ENCODE data around the gene NFKBIE. TPM values are rescaled to one million over a fixed set of nuclear protein-coding genes. Genes with fewer than 3 reads are reported as not detected.
A peak's percentile ranks its signal among the peaks of the same experiment; 100 is the strongest.

Gene NFKBIE
- total and polyA plus RNA-seq, 2 of the 13 experiments (the other 11 are each of a cell fraction or from before 2014, with no cell fraction given): 6.7 to 14.5 TPM

DNA sequence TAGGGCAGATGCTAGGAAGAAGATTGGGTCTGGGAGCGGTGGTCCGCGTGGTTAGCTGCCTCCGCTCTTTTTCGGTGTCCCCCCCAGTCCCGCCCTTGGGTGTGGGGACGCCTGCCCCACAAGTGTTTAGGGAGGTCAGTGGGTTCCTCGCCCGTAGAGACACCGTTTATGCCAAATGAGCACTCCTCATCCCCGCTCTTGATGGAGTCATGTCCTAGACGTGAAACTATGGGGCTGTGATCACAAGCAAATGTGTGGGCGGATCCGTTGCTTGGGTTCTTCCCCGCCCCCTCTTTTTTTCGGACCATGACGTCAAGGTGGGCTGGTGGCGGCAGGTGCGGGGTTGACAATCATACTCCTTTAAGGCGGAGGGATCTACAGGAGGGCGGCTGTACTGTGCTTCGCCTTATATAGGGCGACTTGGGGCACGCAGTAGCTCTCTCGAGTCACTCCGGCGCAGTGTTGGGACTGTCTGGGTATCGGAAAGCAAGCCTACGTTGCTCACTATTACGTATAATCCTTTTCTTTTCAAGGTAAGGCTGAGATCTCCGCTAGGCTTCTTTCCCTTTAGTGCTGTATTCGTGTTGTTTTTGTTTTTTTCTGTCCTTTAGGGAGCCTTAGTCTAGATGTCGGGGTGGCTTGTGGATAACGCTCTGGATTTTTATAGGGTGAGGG, 18.6 kb downstream of the NFKBIE start, which contains the start of gene HSP90AB1 (continued):
- peak; percentile 19 for TF ChIP-seq CCAR2 (optimal IDR thresholded peaks at IDR 0.05; ENCODE audit: low read depth, low read length)
- peak; percentile 66 for TF ChIP-seq ZNF12 (CRISPR knock-in tag; IDR thresholded peaks at IDR 0.05)
- TF ChIP-seq, protein P1, sequence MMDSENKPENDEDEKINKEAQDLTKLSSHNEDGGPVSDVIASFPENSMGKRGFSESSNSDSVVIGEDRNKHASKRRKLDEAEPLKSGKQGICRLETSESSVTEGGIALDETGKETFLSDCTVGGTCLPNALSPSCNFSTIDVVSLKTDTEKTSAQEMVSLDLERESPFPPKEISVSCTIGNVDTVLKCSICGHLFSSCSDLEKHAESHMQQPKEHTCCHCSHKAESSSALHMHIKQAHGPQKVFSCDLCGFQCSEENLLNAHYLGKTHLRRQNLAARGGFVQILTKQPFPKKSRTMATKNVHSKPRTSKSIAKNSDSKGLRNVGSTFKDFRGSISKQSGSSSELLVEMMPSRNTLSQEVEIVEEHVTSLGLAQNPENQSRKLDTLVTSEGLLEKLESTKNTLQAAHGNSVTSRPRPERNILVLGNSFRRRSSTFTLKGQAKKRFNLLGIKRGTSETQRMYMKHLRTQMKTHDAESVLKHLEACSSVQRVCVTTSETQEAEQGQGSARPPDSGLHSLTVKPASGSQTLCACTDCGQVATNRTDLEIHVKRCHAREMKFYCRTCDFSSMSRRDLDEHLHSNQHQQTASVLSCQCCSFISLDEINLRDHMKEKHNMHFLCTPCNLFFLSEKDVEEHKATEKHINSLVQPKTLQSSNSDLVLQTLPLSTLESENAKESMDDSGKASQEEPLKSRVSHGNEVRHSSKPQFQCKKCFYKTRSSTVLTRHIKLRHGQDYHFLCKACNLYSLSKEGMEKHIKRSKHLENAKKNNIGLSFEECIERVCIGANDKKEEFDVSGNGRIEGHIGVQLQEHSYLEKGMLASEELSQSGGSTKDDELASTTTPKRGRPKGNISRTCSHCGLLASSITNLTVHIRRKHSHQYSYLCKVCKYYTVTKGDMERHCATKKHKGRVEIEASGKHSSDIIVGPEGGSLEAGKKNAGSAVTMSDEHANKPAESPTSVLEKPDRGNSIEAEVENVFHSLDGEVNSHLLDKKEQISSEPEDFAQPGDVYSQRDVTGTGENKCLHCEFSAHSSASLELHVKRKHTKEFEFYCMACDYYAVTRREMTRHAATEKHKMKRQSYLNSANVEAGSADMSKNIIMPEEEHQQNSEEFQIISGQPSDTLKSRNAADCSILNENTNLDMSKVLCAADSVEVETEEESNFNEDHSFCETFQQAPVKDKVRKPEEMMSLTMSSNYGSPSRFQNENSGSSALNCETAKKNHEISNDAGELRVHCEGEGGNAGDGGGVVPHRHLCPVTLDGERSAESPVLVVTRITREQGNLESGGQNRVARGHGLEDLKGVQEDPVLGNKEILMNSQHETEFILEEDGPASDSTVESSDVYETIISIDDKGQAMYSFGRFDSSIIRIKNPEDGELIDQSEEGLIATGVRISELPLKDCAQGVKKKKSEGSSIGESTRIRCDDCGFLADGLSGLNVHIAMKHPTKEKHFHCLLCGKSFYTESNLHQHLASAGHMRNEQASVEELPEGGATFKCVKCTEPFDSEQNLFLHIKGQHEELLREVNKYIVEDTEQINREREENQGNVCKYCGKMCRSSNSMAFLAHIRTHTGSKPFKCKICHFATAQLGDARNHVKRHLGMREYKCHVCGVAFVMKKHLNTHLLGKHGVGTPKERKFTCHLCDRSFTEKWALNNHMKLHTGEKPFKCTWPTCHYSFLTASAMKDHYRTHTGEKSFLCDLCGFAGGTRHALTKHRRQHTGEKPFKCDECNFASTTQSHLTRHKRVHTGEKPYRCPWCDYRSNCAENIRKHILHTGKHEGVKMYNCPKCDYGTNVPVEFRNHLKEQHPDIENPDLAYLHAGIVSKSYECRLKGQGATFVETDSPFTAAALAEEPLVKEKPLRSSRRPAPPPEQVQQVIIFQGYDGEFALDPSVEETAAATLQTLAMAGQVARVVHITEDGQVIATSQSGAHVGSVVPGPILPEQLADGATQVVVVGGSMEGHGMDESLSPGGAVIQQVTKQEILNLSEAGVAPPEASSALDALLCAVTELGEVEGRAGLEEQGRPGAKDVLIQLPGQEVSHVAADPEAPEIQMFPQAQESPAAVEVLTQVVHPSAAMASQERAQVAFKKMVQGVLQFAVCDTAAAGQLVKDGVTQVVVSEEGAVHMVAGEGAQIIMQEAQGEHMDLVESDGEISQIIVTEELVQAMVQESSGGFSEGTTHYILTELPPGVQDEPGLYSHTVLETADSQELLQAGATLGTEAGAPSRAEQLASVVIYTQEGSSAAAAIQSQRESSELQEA (CRISPR knock-in tag; IDR thresholded peaks at IDR 0.05; ENCODE audit: not compliant biosample characterization): no peak
- no peak for TF ChIP-seq NR1H2 (CRISPR knock-in tag; IDR thresholded peaks at IDR 0.05; ENCODE audit: borderline replicate concordance, low read depth)
- no peak for TF ChIP-seq EHMT2 (IDR thresholded peaks at IDR 0.05; ENCODE audit: borderline replicate concordance, low read depth, low read length)
- TF ChIP-seq, protein P2, sequence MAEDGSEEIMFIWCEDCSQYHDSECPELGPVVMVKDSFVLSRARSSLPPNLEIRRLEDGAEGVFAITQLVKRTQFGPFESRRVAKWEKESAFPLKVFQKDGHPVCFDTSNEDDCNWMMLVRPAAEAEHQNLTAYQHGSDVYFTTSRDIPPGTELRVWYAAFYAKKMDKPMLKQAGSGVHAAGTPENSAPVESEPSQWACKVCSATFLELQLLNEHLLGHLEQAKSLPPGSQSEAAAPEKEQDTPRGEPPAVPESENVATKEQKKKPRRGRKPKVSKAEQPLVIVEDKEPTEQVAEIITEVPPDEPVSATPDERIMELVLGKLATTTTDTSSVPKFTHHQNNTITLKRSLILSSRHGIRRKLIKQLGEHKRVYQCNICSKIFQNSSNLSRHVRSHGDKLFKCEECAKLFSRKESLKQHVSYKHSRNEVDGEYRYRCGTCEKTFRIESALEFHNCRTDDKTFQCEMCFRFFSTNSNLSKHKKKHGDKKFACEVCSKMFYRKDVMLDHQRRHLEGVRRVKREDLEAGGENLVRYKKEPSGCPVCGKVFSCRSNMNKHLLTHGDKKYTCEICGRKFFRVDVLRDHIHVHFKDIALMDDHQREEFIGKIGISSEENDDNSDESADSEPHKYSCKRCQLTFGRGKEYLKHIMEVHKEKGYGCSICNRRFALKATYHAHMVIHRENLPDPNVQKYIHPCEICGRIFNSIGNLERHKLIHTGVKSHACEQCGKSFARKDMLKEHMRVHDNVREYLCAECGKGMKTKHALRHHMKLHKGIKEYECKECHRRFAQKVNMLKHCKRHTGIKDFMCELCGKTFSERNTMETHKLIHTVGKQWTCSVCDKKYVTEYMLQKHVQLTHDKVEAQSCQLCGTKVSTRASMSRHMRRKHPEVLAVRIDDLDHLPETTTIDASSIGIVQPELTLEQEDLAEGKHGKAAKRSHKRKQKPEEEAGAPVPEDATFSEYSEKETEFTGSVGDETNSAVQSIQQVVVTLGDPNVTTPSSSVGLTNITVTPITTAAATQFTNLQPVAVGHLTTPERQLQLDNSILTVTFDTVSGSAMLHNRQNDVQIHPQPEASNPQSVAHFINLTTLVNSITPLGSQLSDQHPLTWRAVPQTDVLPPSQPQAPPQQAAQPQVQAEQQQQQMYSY (CRISPR knock-in tag; IDR thresholded peaks at IDR 0.05): no peak
- TF ChIP-seq CSRNP2 (CRISPR knock-in tag; conservative IDR thresholded peaks at IDR 0.05; ENCODE audit: low read depth): no peak
- TF ChIP-seq ZNF101 (CRISPR knock-in tag; IDR thresholded peaks at IDR 0.05; ENCODE audit: borderline replicate concordance, low read depth): 0 out of 2 replicates have a peak, but pooled peaks have one; percentile 71
- no peak for TF ChIP-seq TBP (CRISPR knock-in tag; IDR thresholded peaks at IDR 0.05)
- no peak; the same call in 1 of the 2 replicates for TF ChIP-seq ZNF33B (CRISPR knock-in tag; IDR thresholded peaks at IDR 0.05)
- TF ChIP-seq PAWR (CRISPR knock-in tag; IDR thresholded peaks at IDR 0.05; ENCODE audit: borderline replicate concordance): no peak
- TF ChIP-seq SRY (CRISPR knock-in tag; IDR thresholded peaks at IDR 0.05): peak; percentile 93
- peak; percentile 98 for TF ChIP-seq ZNF709 (CRISPR knock-in tag; IDR thresholded peaks at IDR 0.05)

Measured in HepG2 (cell line).